ENCODE data around the gene SFXN5.

Gene SFXN5

GRCh38 chr2:72999729-73000725, 71.5 kb downstream of the SFXN5 start:
- intact Hi-C loops (cut with DNase I) = no loop called here
- DNase-seq = peak in 3 of 10 donors; percentile 62 to 71 (median 68)

- peak in 1 of 10 donors; percentile 83 for DNase-seq
- intact Hi-C loops (cut with DNase I) = no loop called here
Measured at GRCh38 chr2:72998724-72999123, 72.8 kb downstream of the SFXN5 start.

GRCh38 chr2:72998234-72998651, 73.3 kb downstream of the SFXN5 start:
- peak in 2 of 10 donors; percentile 28 to 58 for DNase-seq
- intact Hi-C loops (cut with DNase I) = no loop called here

- intact Hi-C loops (cut with DNase I) = no loop called here
Measured at GRCh38 chr2:72996117-72996502, 75.4 kb downstream of the SFXN5 start.

GRCh38 chr2:72995430-72996116, 75.9 kb downstream of the SFXN5 start:
- peak in 2 of 10 donors; percentile 69 to 75 for DNase-seq
- intact Hi-C loops (cut with DNase I) = no loop called here

More at GRCh38 chr2:72996117-72996502, 75.4 kb downstream of the SFXN5 start:
- DNase-seq = peak in 2 of 10 donors; percentile 43 to 44

GRCh38 chr2:72994991-72995380, 76.5 kb downstream of the SFXN5 start:
- intact Hi-C loops (cut with DNase I) = loop anchor here (5.0 kb wide), 2 partner anchors 77 to 182 kb away; partner anchors contain the start of gene SFXN5
- DNase-seq = peak in 1 of 10 donors; percentile 51

- intact Hi-C loops (cut with DNase I) = loop anchor here (5.0 kb wide), 2 partner anchors 78 to 183 kb away; partner anchors contain the start of gene SFXN5
- DNase-seq = peak in 1 of 10 donors; percentile 51
Measured at GRCh38 chr2:72994282-72994990, 77.1 kb downstream of the SFXN5 start.

- DNase-seq = peak in 1 of 10 donors; percentile 26
- intact Hi-C loops (cut with DNase I) = loop anchor here (5.0 kb wide), 2 partner anchors 78 to 183 kb away; partner anchors contain the start of gene SFXN5
Measured at GRCh38 chr2:72993933-72994280, 77.6 kb downstream of the SFXN5 start.

- intact Hi-C loops (cut with DNase I) = loop anchor here (5.0 kb wide), 2 partner anchors 79 to 184 kb away; partner anchors contain the start of gene SFXN5
- DNase-seq = peak in 1 of 10 donors; percentile 56
Measured at GRCh38 chr2:72993147-72993932, 78.2 kb downstream of the SFXN5 start.

- no peak for DNase-seq
- intact Hi-C loops (cut with DNase I) = loop anchor here (5.0 kb wide), 2 partner anchors 80 to 185 kb away; partner anchors contain the start of gene SFXN5
Measured at GRCh38 chr2:72992734-72993102, 78.8 kb downstream of the SFXN5 start.

GRCh38 chr2:72991980-72992733, 79.4 kb downstream of the SFXN5 start:
- intact Hi-C loops (cut with DNase I) = loop anchor here (5.0 kb wide), 2 partner anchors 80 to 185 kb away; partner anchors contain the start of gene SFXN5
- peak in 1 of 10 donors; percentile 79 for DNase-seq

- peak in 2 of 10 donors; percentile 5 to 50 for DNase-seq
- intact Hi-C loops (cut with DNase I) = loop anchor here (5.0 kb wide), 2 partner anchors 81 to 186 kb away; partner anchors contain the start of gene SFXN5
Measured at GRCh38 chr2:72991439-72991725, 80.1 kb downstream of the SFXN5 start.

GRCh38 chr2:72990695-72991438, 80.6 kb downstream of the SFXN5 start:
- intact Hi-C loops (cut with DNase I) = loop anchor here (5.0 kb wide), 2 partner anchors 81 to 186 kb away; partner anchors contain the start of gene SFXN5
- DNase-seq = peak in 2 of 10 donors; percentile 5 to 11

GRCh38 chr2:72989770-72990556, 81.5 kb downstream of the SFXN5 start:
- intact Hi-C loops (cut with DNase I) = loop anchor here (5.0 kb wide), 2 partner anchors 82 to 187 kb away; partner anchors contain the start of gene SFXN5
- peak in 6 of 10 donors; percentile 9 to 84 (median 36) for DNase-seq

- DNase-seq = peak in 2 of 10 donors; percentile 7 to 49
- intact Hi-C loops (cut with DNase I) = no loop called here
Measured at GRCh38 chr2:72988726-72989273, 82.7 kb downstream of the SFXN5 start.

GRCh38 chr2:72988041-72988440, 83.5 kb downstream of the SFXN5 start:
- intact Hi-C loops (cut with DNase I) = no loop called here
- DNase-seq = peak in 2 of 10 donors; percentile 55 to 76

All from posterior cingulate gyrus (tissue), 11 donors.